DMS53 treated with DMSO at 0.1 percent for 48 hours (cell line): ENCODE measurements around the gene PDE8A.
"Not testable (repeated sequence)": the region's sequence is repeated elsewhere in the genome, so short reads cannot be mapped to it uniquely, and the experiment has no call there.

Source experiments
- DNase-seq: peaks from one replicate; lab custom pipeline; 2025; ENCODE audit not compliant: unreplicated experiment; lab: John Stamatoyannopoulos, UW

The PDE8A gene

DNA sequence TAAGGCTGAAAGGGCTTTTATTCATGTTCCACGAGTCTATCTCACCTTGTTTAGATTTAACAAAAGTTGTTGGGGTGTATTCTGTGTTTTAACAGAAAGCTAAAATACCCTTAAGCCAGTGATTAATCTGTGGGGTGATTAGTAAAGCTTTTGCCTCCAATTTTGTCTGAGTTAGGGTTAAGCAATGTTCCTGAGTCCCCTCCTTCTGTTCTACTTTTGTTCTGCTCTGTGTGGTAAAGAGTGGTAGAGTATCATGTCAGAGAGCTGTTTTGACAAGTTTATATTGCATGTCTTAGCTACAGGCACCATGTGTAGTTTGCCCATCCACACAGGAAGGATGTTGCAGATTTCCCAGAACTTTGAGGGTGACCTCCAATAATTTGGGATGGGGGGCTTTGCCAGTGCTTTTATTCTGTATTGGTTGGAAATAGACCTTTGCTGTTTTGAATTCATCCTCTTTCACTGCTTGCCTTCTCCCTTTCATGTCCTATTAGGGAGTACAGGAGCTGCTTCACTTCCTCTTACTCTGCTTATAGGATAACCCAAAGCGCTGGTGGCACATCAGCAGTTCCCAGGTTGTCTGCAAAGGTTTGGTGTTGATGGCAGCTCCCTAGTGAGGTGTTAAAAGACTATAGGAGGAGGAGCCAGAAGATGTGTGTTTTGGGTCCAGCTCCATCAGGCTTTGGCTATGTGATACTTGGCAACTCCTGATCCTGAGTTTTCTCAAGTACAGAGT is 7.4 kb downstream of the PDE8A start:
- no peak for DNase-seq

DNA sequence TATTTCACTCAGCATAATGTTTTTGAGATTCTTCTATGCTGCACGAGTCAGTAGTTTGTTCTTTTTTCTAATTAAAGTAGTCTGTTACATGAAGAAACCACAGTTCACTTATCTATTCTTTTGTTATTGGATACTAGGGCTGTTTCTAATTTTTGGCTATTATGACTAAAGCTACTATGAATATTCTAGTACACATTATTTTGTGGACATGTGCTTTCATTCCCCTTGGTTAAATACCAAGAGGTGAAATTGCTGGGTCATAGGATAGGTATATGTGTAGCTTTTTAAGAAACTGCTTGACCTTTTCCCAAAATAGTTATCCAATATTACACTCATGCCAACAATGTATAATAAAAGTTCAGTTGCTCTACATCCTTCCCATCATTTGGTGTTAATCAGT is 8.9 kb downstream of the PDE8A start:
- no peak for DNase-seq

DNA sequence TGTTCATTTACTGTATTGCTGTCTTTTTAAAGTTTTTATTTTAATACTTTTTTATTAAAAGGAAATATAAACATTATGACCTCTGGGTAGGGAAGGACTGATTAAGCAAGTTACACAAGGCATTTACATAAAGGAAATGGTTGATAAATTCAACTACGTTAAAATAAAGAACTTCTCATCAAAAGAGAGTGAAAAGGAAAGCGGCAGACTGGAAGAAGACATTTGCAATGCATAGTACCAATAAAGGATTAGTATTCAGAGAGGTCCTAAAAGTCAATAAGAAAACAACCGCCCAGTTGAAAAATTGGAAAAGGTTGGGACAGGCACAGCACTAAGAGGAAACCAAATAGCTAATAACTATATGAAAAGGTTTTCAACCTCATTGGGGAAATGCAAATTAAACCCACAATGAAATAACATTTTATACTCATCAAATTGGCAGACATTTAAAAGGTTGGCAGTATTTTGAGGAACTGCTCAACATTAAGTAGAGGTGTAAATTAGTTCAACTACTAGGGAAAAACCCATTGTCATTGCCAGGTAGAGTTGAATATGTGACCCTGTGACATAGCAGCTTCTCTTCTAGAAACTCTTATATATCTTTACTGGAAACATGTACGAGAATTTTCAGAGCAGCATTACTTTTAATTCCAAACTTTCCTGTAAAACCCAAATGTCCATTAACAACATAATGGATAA is 9.5 kb downstream of the PDE8A start:
- no peak for DNase-seq

DNA sequence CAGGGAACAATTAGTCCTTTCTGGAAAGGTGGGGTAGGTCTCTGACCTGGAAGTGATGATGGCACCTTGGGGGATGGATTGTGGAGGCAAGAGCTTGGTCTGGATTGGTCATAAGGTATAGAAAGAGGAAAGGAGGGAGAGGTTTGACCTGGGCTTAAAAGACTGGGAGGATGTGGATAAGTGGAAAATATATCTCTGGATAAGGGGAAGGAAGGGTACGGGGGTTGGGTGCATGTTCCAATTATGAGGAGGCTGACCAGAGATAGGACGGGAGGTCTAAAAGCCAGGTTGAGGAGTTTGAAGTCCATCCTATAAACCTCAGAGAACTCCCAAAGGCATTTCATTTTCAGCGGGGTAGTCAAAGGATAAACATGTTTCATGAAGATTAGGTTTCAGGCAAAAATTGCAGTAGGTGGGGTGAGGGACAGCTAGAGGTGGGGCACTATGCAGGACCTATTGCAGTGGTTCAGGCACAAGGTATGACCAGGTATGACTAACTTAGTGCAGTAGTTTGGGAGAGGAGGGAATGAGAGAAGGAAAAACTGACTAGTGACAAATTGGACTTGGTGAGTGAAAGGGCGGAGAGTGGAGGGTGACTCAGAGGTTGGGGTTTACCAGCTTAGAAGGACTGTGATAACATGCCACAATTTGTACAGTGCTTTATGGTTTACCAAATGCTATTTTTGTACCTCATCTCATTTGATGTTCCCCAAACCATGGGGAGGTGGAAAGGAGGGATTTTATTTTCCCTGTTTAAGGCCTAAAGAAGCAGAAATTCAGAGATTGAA is 10.7 kb downstream of the PDE8A start:
- DNase-seq, result no peak

DNA sequence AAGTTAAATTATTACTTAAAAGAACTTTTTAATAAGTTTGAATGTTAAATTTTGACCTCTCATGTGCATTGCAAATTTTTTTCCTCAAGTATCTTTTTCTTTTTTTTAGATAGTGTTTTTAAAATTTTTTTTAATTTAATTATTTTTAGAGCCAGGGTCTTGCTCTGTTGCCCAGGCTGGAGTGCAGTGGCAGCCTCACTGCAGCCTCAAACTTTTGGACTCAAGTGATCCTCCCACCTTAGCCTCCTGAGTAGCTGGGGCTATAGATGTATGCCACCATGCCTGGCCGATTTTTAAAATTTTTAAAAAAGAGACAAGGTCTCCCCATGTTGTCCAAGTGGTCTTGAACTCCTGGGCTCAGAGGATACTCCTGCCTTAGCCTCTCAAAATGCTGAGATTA is 14.4 kb downstream of the PDE8A start:
- DNase-seq, result no peak

DNA sequence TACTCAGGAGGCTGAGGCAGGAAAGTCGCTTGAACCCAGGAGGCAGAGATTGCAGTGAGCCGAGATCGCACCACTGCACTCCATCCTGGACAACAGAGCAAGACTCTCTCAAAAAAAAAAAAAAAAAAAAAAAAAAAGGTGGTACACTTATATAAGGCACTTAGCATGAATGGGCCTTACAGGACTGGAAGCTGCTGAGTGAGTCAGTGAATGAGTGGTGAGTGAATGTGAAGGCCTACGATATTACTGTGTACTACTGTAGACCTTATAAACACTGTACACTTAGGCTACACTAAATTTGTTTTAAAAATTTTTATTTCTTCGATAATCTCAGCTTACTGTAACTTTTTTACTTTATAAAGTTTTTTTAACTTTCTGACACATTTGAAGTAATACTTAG is 15.1 kb downstream of the PDE8A start:
- not testable (repeated sequence) for DNase-seq

DNA sequence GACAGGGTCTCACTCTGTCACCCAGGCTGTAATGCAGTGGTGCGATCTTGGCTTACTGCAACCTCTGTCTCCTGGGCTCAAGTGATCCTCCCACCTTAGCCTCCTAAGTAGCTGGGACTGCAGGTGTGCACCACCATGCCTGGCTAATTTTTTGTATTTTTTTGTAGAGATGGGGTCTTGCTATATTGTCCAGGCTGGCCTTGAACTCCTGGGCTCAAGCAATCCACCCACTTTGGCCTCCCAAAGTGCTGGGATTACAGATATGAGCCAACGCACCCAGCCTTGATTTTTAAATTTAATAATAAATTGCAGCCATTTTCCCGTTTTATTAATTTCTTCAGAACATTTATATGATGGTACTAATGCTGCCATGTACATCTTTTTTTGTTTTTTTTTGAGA is 15.6 kb downstream of the PDE8A start:
- DNase-seq, result not testable (repeated sequence)

DNA sequence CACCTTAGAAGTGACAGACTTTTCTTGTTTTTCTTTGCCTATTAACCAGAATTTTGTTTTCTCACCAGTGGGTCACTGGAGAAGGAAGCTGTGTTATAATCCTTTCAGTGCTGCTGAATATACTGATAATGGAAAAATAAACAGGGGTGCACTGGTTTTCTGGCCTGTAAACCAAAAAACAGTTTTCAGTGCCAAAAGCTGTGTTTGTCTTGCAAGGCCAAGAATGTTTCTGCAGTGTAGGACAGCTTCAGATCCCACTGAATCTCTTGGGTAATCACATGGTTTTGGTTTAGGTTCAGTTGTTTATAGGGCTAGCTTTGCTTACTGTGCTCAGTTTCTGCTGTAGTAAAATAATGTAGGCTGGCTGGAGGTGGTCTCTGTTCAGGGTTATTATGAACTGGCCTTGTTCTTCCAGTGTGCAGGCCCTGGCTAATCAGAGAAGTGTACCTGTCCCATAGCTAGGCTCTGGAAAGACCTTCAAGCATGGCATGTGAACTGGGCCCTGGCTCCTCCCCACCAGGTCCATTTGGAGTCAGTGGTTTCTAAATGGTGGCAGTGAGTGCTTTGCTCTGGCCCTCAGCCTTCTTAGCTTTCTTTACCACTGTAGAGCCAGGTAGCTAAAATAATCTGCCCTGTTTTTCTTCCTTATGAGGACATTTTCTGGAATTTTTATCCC is 18.7 kb downstream of the PDE8A start:
- no peak for DNase-seq

DNA sequence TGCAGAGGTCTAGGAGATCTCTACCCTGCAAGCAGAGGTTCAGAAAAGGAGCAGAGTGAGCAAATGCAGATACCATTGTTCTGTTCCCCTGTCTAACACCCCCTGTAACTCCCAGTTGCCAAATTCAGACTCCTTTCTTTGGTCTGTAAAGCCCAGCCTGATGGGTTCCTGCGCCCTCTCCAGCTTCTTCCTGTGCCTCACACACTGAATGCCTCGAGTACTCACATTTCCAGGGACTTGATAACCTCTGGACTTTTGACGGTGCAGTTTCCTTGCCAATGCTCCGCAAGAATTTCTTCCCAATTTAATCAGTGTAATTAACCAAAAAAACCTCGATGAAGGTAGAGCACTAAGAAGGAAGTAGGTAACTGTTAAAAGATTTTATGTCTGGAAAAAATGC is 19.3 kb downstream of the PDE8A start:
- DNase-seq, result no peak

DNA sequence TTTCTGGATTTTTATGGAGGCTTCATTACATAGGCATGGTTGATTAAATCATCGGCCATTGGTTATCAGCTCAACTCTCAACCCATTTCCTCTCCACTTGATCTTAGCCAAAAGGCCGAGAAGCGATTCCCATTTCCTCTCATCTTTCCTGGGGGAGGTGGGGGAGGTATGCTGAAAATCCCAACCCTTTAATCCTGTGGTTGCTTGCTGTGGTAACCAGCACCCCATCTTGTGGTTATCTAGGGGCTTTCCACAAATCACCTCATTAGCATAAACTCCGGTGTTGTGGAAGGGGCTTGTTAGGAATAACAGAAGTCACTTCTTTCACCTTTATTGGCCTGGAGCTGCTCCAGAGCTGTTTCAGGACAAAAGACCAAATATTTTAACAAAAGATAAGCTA is 20.9 kb downstream of the PDE8A start:
- DNase-seq, result no peak

DNA sequence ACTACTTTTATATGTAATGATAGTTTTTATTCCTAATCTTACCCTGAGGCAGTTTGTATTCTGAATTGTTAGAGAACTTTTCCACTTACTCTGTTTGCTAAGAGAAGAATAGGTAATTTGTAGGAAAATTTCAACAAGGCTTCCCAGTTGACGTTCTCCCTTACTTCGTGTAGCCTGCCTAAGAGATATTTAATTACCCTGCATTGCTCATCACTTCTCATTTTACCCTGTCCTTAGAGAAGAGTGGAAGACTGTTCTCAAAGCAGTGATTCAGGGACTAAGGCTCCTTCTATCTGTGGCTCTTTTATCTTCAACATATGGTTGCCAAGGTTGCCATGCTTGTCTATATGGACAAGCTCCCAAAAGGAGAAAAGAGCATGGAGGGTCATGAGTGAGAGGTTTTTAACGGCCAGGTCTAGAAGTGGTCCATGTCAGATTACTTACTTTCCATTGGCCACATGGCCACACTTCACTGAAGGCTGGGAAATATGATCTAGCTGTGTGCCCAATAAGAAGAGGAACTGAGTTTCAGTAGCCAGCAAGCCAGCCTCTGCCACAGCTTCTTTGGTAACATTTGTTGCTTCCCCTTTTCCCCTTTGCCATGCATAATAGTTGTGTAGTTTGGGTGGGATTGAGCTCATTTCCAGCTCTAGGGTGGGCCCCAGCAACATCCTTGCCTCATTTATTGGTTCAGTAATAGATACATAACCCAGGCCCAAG is 22.1 kb downstream of the PDE8A start:
- no peak for DNase-seq

DNA sequence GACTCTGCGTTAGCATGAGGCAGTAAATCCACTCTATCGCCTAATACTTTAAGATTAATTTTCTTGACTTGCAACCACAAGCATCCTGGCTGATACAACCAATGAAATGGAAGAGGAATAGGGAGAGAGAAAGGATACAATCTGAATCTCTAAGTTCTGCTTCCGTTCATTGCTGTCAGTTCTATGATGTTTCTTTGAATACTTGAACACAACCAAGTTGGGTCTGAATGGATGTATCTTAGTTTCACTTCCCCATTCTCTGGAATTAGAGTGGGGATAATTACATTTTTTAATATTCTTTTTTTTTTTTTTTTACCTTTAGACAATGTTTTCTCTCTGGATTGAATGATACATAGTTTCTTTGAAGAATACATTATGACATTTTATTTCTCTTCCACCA is 22.9 kb downstream of the PDE8A start:
- no peak for DNase-seq

DNA sequence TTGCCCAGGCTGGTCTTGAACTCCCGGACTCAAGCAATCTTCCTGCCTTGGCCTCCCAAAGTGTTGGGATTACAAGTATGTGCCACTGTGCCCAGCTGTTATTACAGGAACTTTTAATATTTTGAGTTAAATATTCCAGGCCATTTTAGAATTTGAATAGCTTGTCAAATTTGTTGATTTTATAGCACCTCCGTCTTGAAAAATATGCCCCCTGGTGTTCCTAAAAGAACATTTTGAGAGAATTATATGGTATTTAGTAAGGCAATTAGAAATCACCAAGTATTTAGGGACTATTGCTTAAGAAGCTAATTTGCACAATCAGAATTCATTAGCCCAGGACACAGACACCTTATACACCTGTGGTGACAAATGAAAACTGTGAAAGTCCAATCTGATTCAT is 23.7 kb downstream of the PDE8A start:
- no peak for DNase-seq

DNA sequence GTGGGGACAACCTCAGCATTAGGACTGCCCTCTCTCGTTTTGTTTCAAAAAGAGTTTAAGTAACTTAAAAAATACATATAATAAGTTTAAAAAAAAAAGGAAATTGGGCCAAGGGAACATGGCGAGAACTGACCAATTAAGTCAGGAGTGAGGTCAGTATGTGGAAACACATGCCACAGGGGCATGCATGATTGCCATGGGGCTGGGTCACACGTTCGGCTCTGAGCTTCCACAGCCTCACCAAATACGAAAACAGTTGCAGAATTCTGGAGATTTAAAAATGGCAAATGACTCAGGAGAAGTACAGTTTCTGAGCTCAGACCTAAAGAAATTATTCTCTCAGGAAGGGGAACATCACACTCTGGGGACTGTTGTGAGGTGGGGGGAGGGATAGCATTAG is 24.1 kb downstream of the PDE8A start:
- no peak for DNase-seq

DNA sequence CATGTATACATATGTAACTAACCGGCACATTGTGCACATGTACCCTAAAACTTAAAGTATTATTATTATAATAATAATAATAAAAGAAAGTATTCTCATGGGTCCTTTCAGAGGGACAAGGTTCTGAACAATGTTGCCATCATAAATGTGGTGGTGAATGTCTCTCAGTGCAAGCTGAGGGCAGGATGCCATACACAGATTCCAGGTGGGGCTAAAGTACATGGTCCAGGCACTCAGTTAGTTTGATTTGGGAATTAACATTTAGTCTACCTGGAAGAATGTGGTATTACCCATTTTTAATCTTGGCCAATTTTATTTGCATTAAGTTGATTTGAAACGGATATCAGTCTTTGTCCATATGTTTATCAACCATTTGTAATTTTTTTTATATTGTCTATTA is 24.5 kb downstream of the PDE8A start:
- DNase-seq, result no peak

DNA sequence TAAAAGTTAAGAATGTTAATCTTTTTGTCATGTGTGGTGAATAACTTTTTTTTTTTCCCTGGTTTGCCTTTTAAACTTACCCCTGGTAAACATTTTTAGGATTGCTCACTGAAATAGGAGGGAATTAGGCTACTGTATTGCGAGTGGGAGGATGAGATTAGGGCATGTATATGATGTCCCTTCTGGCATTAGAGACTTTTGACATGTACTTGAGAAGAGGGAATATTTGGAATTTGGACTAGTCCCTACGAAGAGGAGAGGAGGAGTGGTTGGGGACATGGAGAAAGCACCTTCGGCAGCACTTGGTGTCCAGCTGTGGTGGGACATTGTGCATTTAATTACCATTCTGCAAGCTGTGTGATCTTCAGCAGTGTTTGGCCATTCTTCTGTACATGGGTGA is 25.0 kb downstream of the PDE8A start:
- no peak for DNase-seq

DNA sequence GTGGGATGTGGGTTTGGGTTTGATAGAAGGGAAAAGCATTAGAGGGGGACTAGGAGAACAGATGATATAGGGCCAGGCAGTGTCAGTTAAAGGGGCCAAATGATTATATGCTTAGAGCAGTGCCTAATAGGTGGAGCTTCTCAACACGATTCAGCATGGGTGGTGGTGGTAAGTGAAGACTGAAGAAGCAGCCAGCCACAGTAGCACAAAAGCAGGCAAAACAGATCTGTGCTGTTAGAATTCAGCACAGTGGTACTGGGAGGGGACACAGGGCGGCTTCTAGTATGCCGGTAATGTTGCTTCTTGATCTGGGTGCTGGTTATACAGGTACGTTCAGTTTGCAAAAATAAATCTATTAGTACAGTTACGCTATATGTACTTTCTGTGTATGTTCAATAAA is 25.5 kb downstream of the PDE8A start:
- no peak for DNase-seq

DNA sequence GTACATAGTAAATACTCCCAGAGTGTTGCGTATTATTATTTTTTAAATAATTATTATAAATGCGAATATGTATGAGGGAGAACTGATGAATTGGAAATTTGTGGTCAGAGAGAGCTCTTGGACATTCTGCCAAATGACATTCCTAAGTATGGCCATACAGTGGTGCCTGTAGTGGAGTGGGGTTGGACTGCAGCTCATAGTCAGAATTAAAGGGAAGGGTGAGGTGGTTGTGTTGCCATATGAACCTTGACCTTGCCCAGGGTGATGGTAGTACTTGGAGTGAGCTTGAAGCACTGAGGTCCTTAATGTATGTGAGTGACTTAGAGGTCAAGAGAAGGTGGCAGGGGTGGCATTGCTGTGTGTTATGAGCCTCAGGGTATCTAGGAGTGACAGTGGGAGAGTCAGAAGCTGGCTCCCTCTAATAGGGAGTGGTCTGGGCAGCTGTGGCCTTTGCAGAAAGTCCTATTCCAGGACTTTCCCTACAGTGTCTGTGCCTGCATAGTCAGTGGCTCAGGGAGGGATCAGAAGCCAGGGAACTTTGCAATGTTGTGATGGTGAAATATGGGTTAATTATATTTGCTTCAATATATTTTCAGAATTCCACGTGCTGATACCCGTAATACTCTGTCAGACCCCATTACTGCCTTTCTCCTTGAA is 26.2 kb downstream of the PDE8A start:
- DNase-seq, result no peak

DNA sequence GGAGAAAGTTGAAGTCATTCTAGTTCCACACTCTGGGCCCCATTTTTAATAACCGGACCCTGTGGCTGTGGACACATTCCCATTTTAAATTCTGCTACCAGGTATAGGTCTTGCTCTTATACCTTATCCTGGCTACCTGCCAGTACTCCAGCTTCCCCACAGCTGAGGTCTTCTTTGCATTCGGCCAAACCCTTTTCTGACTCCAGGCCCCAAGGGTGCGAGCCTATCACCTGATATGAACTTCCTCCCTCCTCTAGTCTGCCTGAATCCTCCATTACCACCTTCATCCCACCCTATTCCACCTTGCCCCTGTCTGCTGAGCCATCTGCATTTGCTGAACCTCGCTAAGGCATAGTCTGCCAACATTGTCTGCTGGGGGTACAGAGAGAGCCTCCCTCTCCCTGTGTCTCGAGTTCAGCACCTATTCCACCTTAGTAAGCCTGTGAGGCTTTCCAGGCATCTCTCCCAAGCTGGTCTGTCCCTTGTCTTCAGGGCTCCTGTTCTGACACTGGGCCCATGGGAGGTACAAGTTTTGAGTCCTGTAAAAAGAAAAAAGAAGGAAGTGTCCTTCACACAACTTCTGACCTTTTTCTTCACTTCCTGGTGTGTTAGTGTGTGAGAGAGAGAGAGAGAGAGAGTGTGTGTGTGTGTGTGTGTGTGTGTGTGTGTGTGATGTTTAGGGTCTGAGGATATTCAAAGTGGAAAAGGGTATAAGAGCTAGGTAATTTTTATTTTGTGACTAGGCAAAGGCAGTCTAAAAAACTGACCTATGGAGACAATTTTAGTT is 27.0 kb downstream of the PDE8A start:
- DNase-seq, result no peak

DNA sequence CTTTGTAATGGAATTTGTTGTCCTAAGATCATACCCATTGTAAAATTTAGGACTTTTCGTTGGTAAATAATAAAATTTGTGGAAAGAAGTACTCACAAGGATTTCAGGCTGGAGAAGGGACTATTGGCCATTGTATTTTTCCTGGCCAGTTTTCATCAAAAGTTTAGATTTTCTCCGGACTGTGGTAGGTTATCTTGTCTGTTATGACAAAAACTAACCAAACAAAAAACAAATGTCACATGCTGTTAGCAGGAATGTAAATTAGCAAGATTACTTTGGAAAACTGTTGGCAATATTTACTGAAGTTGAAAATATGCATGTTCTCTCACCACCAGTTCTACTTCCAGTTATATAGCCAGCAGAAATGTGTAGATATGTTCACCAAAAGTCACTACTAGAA is 27.8 kb downstream of the PDE8A start:
- DNase-seq, result no peak
